Activated CD4-positive, alpha-beta T cell treated with anti-CD3 and anti-CD28 coated beads for 24 hours (primary cell): ENCODE results near the gene HMGB4.

Experiments used
- DNase-seq, 2 donors: peaks; one replicate each; pipeline ENCODE4 v3.0.0-alpha.2; 2020; ENCODE audit warnings: low read depth in 2 of 2

Gene HMGB4

GRCh38 chr1:33848205-33848937 is 15.5 kb upstream of the HMGB4 start:
- DNase-seq = no peak

- no peak for DNase-seq
Measured at GRCh38 chr1:33849211-33849610, 14.7 kb upstream of the HMGB4 start.

- no peak for DNase-seq
Measured at GRCh38 chr1:33850481-33850880, 13.4 kb upstream of the HMGB4 start.

GRCh38 chr1:33852711-33853110 is 11.2 kb upstream of the HMGB4 start:
- no peak for DNase-seq

GRCh38 chr1:33853431-33853830 is 10.4 kb upstream of the HMGB4 start:
- no peak for DNase-seq

GRCh38 chr1:33854091-33854490 is 9.8 kb upstream of the HMGB4 start:
- DNase-seq = no peak

- no peak for DNase-seq
Measured at GRCh38 chr1:33860671-33861070, 3.2 kb upstream of the HMGB4 start.

GRCh38 chr1:33864460-33865389 is 846 bp downstream of the HMGB4 start:
- DNase-seq = no peak

GRCh38 chr1:33866281-33866680 is 2.4 kb downstream of the HMGB4 start:
- DNase-seq = no peak

GRCh38 chr1:33867684-33868083 is 3.8 kb downstream of the HMGB4 start:
- no peak for DNase-seq

- no peak for DNase-seq
Measured at GRCh38 chr1:33872275-33872674, 8.4 kb downstream of the HMGB4 start.

- DNase-seq = no peak
Measured at GRCh38 chr1:33872683-33873082, 8.8 kb downstream of the HMGB4 start.

- DNase-seq = no peak
Measured at GRCh38 chr1:33874636-33875035, 10.8 kb downstream of the HMGB4 start.

GRCh38 chr1:33875862-33876261 is 12.0 kb downstream of the HMGB4 start:
- DNase-seq = no peak

- DNase-seq = no peak
Measured at GRCh38 chr1:33876970-33877650, 13.2 kb downstream of the HMGB4 start.

GRCh38 chr1:33878392-33878791 is 14.5 kb downstream of the HMGB4 start:
- no peak for DNase-seq

- no peak for DNase-seq
Measured at GRCh38 chr1:33880305-33880704, 16.4 kb downstream of the HMGB4 start.

- no peak for DNase-seq
Measured at GRCh38 chr1:33886496-33886895, 22.6 kb downstream of the HMGB4 start.

- no peak for DNase-seq
Measured at GRCh38 chr1:33893147-33893830, 29.4 kb downstream of the HMGB4 start.

GRCh38 chr1:33895396-33895795 is 31.5 kb downstream of the HMGB4 start:
- no peak for DNase-seq

GRCh38 chr1:33895976-33896375 is 32.1 kb downstream of the HMGB4 start:
- no peak for DNase-seq
